Measurements from ENCODE around the gene BCL6.

Gene BCL6

GRCh38 chr3:187713504-187713903 is 31.8 kb downstream of the BCL6 start:
- Histone ChIP-seq H3K9ac (no peak overlapping the region), H3K36me3 (ENCODE audit: insufficient read depth) (no peaks in the 10 kb centered on the region), H3K27me3 (ENCODE audit: insufficient read depth, low read depth) (no peaks in the 10 kb centered on the region), H3K27ac (no peak overlapping the region), H3K4me1 (ENCODE audit: low read depth, poor library complexity, severe bottlenecking) (no peaks in the 10 kb centered on the region), H3K4me2 (no peak overlapping the region), H2AFZ (ENCODE audit: low read depth) (no peak overlapping the region), H3K4me3 (IDR thresholded peaks at IDR 0.05; ENCODE audit: insufficient read depth, low read depth, low read length) (no peak overlapping the region), H3K79me2 (ENCODE audit: insufficient read depth, low read depth) (no peaks in the 10 kb centered on the region), H4K20me1 (ENCODE audit: insufficient read depth) (no peaks in the 10 kb centered on the region)
- no peak for TF ChIP-seq CTCF (conservative IDR thresholded peaks at IDR 0.05; ENCODE audit: low read depth, low read length)

GRCh38 chr3:187709155-187709554 is 36.1 kb downstream of the BCL6 start:
- Histone ChIP-seq H2AFZ (ENCODE audit: low read depth) (no peak overlapping the region), H3K79me2 (ENCODE audit: insufficient read depth, low read depth) (no peaks in the 10 kb centered on the region), H3K27ac (no peak overlapping the region), H3K36me3 (ENCODE audit: insufficient read depth) (no peaks in the 10 kb centered on the region), H3K9ac (no peak overlapping the region), H3K4me1 (ENCODE audit: low read depth, poor library complexity, severe bottlenecking) (no peaks in the 10 kb centered on the region), H4K20me1 (ENCODE audit: insufficient read depth) (no peaks in the 10 kb centered on the region), H3K27me3 (ENCODE audit: insufficient read depth, low read depth) (no peaks in the 10 kb centered on the region), H3K4me3 (IDR thresholded peaks at IDR 0.05; ENCODE audit: insufficient read depth, low read depth, low read length) (no peak overlapping the region), H3K4me2 (no peak overlapping the region)
- TF ChIP-seq CTCF (conservative IDR thresholded peaks at IDR 0.05; ENCODE audit: low read depth, low read length): no peak

- no peak overlapping the region for H3K27ac ChIP-seq
- no peaks in the 10 kb centered on the region for H3K36me3 ChIP-seq (ENCODE audit: insufficient read depth)
- TF ChIP-seq CTCF (conservative IDR thresholded peaks at IDR 0.05; ENCODE audit: low read depth, low read length): no peak
- no peak overlapping the region for H3K9ac ChIP-seq
- no peak overlapping the region for H2AFZ ChIP-seq (ENCODE audit: low read depth)
- no peaks in the 10 kb centered on the region for H3K79me2 ChIP-seq (ENCODE audit: insufficient read depth, low read depth)
- no peak overlapping the region for H3K4me3 ChIP-seq (IDR thresholded peaks at IDR 0.05; ENCODE audit: insufficient read depth, low read depth, low read length)
- H4K20me1 ChIP-seq (ENCODE audit: insufficient read depth): no peaks in the 10 kb centered on the region
- no peaks in the 10 kb centered on the region for H3K27me3 ChIP-seq (ENCODE audit: insufficient read depth, low read depth)
- H3K4me2 ChIP-seq: no peak overlapping the region
- H3K4me1 ChIP-seq (ENCODE audit: low read depth, poor library complexity, severe bottlenecking): no peaks in the 10 kb centered on the region
Observed at GRCh38 chr3:187708696-187709095, 36.6 kb downstream of the BCL6 start.

GRCh38 chr3:187706971-187707370 is 38.3 kb downstream of the BCL6 start:
- Histone ChIP-seq H3K9ac (no peak overlapping the region), H3K27ac (no peak overlapping the region), H3K4me1 (ENCODE audit: low read depth, poor library complexity, severe bottlenecking) (no peaks in the 10 kb centered on the region), H3K4me3 (IDR thresholded peaks at IDR 0.05; ENCODE audit: insufficient read depth, low read depth, low read length) (no peak overlapping the region), H4K20me1 (ENCODE audit: insufficient read depth) (no peaks in the 10 kb centered on the region), H3K27me3 (ENCODE audit: insufficient read depth, low read depth) (no peaks in the 10 kb centered on the region), H2AFZ (ENCODE audit: low read depth) (no peak overlapping the region), H3K4me2 (no peak overlapping the region), H3K79me2 (ENCODE audit: insufficient read depth, low read depth) (no peaks in the 10 kb centered on the region), H3K36me3 (ENCODE audit: insufficient read depth) (no peaks in the 10 kb centered on the region)
- TF ChIP-seq CTCF (conservative IDR thresholded peaks at IDR 0.05; ENCODE audit: low read depth, low read length): no peak

GRCh38 chr3:187705164-187705563 is 40.1 kb downstream of the BCL6 start:
- no peaks in the 10 kb centered on the region for H4K20me1 ChIP-seq (ENCODE audit: insufficient read depth)
- TF ChIP-seq CTCF (conservative IDR thresholded peaks at IDR 0.05; ENCODE audit: low read depth, low read length): no peak
- no peaks in the 10 kb centered on the region for H3K36me3 ChIP-seq (ENCODE audit: insufficient read depth)

More at GRCh38 chr3:187705164-187705563, 40.1 kb downstream of the BCL6 start:
- Histone ChIP-seq H3K4me3 (IDR thresholded peaks at IDR 0.05; ENCODE audit: insufficient read depth, low read depth, low read length) (no peak overlapping the region), H3K4me2 (no peak overlapping the region), H3K4me1 (ENCODE audit: low read depth, poor library complexity, severe bottlenecking) (no peaks in the 10 kb centered on the region), H3K27me3 (ENCODE audit: insufficient read depth, low read depth) (no peaks in the 10 kb centered on the region), H3K27ac (no peak overlapping the region), H3K9ac (no peak overlapping the region), H3K79me2 (ENCODE audit: insufficient read depth, low read depth) (no peaks in the 10 kb centered on the region), H2AFZ (ENCODE audit: low read depth) (no peak overlapping the region)
